GM10847 (cell line): ENCODE results near the gene AGL.

Source experiments
- POLR2A ChIP-seq: IDR thresholded peaks from 2 replicates; pipeline ENCODE4 v1.6.1; 2011; ENCODE audit not compliant: insufficient read length; ENCODE audit errors: extremely low read depth

AGL gene

DNA sequence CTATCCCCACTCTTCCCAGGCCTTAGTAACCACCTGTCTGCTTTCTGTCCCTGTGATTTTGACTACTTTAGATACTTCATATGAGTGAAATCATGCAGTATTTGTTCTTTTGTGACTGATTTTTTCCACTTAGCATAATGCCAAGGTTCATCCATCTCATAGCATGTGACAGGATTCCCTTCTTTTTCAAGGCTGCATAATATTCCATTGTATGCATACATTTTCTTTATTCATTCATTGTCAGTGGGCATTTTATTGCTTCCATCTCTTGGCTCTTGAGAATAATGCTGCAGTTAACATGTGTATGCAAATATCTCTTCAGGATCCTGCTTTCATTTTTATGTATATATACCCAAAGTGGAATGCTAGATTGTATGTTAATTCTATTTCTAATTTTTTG is 56.4 kb downstream of the AGL start:
- TF ChIP-seq POLR2A: no peak

DNA sequence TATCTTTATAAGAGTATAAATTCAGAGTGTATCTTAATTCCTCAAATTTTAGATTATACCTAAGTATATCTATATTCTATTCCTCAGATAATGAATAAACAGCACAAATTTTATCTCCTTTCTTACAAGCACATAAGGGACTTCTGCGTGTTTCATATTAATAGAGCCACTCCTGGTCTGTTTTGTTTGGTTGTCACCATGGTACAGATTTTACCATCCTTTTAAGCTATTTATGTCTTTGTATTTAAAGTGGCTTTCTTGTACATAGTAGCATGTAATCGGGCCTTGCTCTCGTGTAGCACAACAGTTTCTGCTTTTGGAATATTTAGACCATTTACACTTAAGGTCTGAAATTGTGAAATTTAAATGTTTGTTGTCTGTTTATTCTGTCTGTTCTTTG is 67.1 kb downstream of the AGL start:
- no peak for TF ChIP-seq POLR2A

DNA sequence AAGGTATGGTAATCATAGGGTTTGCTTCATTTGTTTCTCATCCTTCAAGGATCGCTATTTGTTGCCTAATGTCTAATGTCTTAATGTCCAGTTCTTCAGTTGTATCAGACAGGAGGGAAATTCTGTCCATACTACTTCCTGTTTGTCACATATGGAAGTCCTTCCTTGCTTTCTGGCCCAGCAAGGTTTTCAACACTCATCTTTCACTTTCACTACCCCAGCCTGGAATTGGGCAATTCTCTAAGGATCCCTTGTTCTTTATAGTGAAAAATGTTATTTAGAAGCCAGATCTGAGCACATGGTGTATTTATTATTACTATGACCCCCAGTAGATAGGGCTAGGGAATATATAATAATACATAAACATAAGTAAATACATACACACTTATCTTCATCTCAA is 69.1 kb downstream of the AGL start:
- TF ChIP-seq POLR2A: no peak

DNA sequence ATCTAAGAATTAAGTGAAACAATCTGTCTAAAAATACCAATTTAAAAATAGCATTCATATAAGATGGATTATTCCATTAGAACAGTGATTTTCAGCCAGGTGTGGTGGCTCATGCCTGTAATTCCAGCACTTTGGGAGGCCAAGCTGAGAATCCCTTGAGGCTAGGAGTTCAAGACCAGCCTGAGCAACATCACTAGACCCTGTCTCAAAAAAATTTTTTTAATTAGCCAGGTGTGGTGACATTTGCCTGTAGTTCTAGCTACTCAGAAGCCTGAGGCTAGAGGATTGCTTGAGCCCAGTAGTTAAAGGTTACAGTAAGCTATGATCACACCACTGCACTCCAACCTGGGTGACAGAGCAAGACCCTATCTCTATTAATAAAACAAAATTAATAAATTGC is 84.6 kb downstream of the AGL start:
- TF ChIP-seq POLR2A: no peak

GRCh38 chr1:99935534-99935933 is 85.4 kb downstream of the AGL start:
- no peak for TF ChIP-seq POLR2A

DNA sequence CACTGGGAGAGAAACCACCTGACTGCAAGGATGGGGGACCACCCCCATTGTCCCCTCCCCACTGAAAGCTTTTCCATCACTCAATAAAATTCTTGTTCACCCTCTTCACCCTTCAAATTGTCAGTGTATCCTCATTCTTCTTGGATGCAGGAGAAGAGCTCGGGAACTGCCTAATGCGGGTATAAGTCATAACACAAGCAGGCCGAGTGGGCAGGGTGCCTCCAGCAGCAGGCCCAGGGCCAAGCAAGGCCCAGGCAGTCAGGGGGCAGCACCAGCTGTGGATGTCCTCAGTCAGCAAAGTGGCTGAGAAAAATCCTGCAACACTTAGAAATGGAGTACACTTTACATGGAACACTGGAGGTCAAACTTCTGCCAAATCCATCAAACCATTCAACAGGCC is 85.9 kb downstream of the AGL start:
- no peak for TF ChIP-seq POLR2A

DNA sequence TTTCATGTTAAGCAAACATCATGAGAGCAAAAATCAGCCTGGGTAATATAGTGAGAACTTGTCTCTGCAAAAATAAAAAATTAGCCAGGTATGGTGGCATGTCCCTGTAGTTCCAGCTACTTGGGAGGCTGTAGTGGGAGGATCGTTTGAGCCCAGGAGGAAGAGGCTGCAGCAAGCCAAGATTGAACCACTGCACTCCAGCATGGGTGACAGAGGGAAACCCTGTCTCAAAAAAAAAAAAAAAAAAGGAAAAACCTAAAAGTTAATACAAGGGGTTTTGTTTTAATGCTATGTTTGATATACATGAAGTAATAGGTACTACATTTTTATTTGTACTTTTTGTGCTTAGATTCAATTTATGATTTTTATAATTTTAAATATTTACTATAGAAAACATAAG is 92.6 kb downstream of the AGL start:
- TF ChIP-seq POLR2A: no peak

DNA sequence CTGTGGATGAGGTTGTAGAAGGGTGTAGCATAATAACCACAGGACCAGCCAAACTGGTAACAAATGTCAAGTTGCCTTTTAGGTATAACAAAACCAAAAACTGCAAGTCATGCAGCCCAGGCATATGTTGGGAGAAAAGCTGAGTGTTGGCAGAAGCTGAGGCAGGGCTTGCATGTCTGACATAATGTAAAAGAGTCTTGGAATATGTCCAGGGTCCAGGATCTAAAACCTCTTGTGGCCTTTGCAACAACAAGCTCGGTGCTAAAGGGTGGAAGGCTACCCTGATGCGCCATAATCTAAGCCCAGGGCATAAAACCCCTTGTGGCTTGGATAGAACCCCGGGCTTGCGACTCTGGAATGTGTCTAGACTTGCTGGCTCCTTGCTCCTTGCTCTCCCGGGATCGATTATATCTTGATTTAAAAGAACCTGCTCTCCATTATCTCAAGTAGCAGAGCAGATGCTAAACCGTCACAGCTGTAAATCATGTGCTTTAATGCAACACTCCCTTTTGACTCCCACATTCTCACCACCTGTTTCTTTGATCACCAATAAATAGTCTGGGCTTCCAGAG is 93.1 kb downstream of the AGL start:
- no peak for TF ChIP-seq POLR2A

- no peak for TF ChIP-seq POLR2A
Observed at GRCh38 chr1:99944192-99944591, 94.0 kb downstream of the AGL start.

DNA sequence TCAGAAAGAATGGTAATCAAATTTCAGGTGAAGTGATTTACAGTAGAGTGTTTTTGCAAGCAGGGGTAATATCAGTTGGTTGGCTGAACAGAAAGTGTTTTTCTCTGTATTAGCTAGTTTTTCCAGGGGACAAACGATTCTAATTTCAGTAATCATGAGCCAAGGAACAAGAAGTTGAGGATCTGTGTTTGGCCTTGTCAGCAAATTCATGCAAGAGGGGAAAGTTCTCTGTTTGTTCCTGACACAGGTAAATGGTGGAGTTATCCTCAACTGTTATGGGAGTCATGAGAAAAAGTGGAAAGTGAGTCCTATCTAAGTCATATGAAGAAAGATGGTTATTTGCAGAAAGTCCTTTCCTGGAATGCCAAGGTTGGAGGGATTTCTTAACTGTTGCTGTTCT is 95.0 kb downstream of the AGL start:
- TF ChIP-seq POLR2A: no peak

- no peak for TF ChIP-seq POLR2A
Observed at GRCh38 chr1:99950486-99950885, 100.3 kb downstream of the AGL start.

GRCh38 chr1:99952522-99952921 is 102.4 kb downstream of the AGL start:
- no peak for TF ChIP-seq POLR2A

- no peak for TF ChIP-seq POLR2A
Observed at GRCh38 chr1:99955375-99955774, 105.2 kb downstream of the AGL start.

- no peak for TF ChIP-seq POLR2A
Observed at GRCh38 chr1:99956755-99957154, 106.6 kb downstream of the AGL start.

DNA sequence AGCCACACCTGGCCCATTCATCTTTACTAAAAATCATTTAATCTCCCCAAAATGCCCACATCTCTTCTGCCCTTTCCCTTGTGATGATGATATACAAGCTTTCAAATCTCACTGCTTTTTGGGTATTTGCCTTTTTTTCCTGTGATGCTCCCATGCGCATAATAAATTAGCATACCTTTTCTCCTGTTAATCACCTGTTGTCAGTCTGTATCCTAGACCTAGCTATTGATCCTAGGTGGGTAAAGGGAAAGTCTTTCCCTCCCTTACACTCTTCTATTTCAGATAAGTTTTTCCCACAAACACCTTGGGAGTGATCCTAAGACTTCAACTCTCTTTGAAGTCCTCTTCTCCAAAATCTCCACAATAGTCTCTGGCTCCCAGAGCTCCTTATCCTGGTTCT is 107.7 kb downstream of the AGL start:
- TF ChIP-seq POLR2A: no peak

DNA sequence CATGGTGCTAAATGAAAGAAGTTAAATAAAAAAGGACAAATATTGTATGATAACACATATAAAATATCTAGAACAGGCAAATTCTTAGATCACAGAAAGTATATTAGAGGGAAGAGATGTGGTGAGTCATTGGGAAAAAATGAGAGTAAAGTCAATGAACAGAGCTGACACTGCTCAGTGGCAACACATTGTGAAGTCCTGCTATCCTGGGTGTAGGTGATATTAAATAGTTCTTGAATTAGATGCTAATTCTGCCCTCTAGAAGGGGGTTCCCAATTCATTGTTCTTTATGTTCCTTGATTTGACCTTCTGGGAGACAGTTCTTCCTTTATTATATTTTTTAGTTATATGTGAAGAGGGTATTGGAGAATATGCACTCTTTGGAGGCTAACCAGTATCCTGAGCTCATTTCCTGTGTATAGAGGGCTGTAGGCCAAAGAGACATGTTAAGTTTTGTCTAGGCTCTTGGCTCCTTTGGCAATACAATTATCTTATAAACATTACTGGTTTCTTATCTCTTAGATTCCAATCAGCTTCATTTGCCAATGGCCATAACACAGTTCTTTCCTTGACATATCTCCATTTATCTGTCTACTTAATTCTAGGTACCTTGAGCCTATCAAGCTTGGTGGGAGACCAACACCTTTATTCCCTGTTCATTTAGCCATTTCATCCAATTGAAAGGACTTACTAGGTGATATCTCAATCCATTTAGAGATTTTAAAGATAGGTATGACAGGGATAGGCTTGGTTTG is 113.1 kb downstream of the AGL start:
- no peak for TF ChIP-seq POLR2A

DNA sequence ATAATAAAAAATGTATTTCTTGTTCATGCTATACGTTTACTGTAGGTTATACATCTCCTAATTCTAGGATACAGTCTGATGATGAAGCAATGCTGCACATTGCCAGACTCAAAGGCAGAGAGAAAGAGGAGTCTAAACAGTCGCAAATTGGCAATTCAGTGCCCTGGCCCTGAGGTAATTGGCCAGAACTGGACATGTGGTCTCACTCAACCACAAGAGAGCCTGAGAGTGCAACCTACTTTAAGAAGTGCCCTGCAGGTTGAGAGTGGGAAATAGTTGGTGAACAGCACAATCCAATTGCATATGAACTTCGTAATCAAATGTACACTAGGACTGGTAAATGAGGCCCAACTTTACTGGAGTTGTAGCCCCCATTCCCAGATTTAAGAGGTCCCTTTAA is 114.6 kb downstream of the AGL start:
- no peak for TF ChIP-seq POLR2A
